Ectodermal cell (in vitro differentiated cells): ENCODE data around the gene ELK4.
"Not testable (repeated sequence)": the region's sequence is repeated elsewhere in the genome, so short reads cannot be mapped to it uniquely, and the experiment has no call there.

ENCODE experiments used
- H3K27ac ChIP-seq: 2 replicates; pipeline ENCODE4 v1.7.0; 2013; ENCODE audit warnings: mild to moderate bottlenecking, low read depth, low read length; ENCODE audit not compliant: insufficient read depth, poor library complexity, severe bottlenecking
- H3K27me3 ChIP-seq: 2 replicates; pipeline ENCODE4 v1.7.0; 2013; ENCODE audit warnings: mild to moderate bottlenecking, low read length; ENCODE audit not compliant: insufficient read depth, control insufficient read depth, poor library complexity, severe bottlenecking
- H3K36me3 ChIP-seq: one replicate; pipeline ENCODE4 v1.7.0; 2013; ENCODE audit warnings: low read length; ENCODE audit not compliant: control insufficient read depth, insufficient read depth
- H3K4me1 ChIP-seq: one replicate; pipeline ENCODE4 v1.7.0; 2013; ENCODE audit warnings: low read length; ENCODE audit not compliant: control insufficient read depth, insufficient read depth
- H3K4me3 ChIP-seq: 2 replicates; pipeline ENCODE4 v1.7.0; 2013; ENCODE audit warnings: low read depth, low read length, control low read depth; ENCODE audit not compliant: insufficient read depth
- H3K9me3 ChIP-seq: 2 replicates; pipeline ENCODE4 v1.7.0; 2013; ENCODE audit warnings: mild to moderate bottlenecking, low read length, moderate library complexity; ENCODE audit not compliant: control insufficient read depth
- WGBS, 2 experiments: methylation state at CpG; one replicate each; pipeline ENCODE4 v1.1.7; 2013; ENCODE audit warnings: missing lambda C conversion rate in 2 of 2; 5-methylcytosine and 5-hydroxymethylcytosine counted together

The ELK4 gene

DNA sequence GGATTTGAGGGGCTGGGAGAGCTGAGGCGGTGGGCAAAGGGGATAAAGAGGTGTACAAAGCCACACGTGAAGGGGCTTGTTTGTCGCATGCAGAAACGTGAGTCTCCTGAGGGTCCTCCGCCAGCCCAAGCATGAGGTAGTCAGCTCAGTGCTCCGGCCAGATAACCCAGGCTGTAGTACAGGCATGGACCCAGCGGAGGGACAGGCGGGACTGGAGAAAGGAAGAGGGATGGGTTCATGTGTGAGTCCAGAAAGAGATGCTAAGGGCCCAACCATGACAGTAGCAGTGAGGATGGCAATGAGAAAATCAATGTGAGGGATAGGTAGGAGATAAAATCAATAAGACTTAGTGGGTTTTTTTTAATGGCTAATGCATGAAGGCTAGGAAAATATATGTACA is 13.7 kb upstream of the ELK4 start:
- H3K27ac ChIP-seq = no peak overlapping the region
- no peak overlapping the region for H3K4me3 ChIP-seq
- WGBS, 2 experiments = 92 to 94% methylated on average over 8 of the region's 8 CpGs
- H3K36me3 ChIP-seq = no peaks in the 10 kb centered on the region
- peaks cover 10% of the 10 kb centered on the region for H3K4me1 ChIP-seq
- no peaks in the 10 kb centered on the region for H3K9me3 ChIP-seq
- no peaks in the 10 kb centered on the region for H3K27me3 ChIP-seq

DNA sequence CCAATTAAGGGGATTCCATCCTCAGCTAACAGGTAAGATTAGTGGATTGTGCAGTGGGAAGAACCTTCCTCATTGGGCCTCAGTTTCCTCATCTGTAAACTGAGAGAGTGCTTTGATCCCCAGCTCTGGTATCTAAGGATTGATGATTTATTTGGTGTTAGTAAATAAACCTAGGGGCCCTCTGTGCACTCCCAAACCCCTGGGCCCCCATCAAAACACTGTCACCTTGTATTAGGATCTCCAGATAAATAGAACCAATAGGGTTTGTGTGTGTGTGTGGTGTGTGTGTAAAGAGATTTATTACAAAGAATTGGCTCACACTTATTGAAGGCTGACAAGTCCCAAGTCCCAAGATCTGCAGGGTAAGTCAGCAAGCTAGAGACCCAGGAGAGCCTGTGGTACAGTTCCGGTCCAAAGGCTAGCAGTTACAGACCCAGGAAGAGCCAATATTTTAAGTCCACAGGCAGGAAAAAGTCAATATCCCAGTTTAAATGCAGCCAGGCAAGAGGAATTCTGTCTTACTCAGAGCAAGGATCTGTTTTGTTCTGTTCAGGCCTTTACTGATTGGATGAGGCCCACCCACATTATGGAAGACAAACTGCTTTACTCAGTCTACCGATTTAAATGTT is 11.0 kb upstream of the ELK4 start:
- no peak overlapping the region for H3K4me3 ChIP-seq
- H3K27ac ChIP-seq = no peak overlapping the region
- H3K36me3 ChIP-seq = no peaks in the 10 kb centered on the region
- no peaks in the 10 kb centered on the region for H3K4me1 ChIP-seq
- H3K27me3 ChIP-seq = no peaks in the 10 kb centered on the region
- H3K9me3 ChIP-seq = no peaks in the 10 kb centered on the region
- WGBS, 2 experiments = 91 to 93% methylated on average over 2 of the region's 2 CpGs

DNA sequence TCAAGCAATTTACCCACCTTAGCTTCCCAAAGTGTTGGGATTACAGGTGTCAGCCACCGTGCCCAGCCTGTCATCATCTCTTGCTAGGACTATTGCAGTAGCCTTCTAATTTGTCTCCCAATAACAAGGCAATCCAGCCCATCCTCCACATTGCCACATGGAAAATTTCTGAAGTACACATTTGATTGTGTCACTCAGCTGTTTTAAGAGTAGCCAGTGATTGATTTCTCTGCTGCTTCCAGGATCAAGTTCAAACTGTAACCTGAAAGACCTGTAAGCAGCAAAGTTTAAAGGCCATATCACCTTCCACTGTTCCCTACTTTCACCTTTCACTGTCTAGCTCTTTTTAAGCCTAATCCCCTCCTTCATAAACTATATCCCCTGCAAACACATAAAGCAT is 7.8 kb upstream of the ELK4 start:
- Histone ChIP-seq H3K4me1 (no peaks in the 10 kb centered on the region), H3K9me3 (no peaks in the 10 kb centered on the region)
- 92 to 96% methylated on average over 1 of the region's 1 CpG for WGBS, 2 experiments

DNA sequence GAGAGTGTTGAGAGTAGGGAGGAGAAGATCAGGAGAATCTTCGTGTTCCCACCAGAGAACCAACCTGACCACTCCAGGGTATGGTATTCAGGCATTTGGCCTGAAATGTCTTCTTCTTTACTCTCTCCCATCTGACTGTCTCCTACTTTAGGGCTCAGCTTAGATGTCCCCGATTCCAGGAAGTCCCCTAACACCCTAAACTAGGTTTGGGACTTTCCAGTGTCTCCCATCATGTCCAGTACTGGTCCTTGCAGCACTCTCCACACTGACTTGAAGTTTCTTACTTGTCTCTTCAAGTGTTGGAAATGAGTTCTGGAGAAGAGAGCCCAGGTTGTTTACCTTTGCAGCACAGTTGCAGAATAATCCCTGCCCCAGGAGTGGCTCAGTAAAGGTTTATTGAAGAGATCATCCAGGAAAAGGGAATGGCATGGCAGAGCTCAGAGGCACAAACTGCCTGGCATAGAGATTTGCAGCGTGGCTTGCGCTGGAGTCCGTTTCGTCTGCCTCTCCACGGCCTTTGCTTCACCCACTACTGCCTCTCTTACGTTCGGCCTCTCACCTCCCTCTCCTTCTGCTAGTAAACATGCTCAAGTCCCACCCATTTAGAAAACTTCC is 6.2 kb upstream of the ELK4 start:
- Histone ChIP-seq H3K36me3 (no peaks in the 10 kb centered on the region), H3K27me3 (no peaks in the 10 kb centered on the region), H3K4me3 (no peak overlapping the region), H3K27ac (no peak overlapping the region), H3K9me3 (no peaks in the 10 kb centered on the region), H3K4me1 (no peaks in the 10 kb centered on the region)
- WGBS, 2 experiments = 94 to 96% methylated on average over 9 of the region's 9 CpGs

More for the DNA sequence above, 7.8 kb upstream of the ELK4 start:
- Histone ChIP-seq H3K27me3 (no peaks in the 10 kb centered on the region), H3K4me3 (no peak overlapping the region), H3K27ac (no peak overlapping the region), H3K36me3 (no peaks in the 10 kb centered on the region)

DNA sequence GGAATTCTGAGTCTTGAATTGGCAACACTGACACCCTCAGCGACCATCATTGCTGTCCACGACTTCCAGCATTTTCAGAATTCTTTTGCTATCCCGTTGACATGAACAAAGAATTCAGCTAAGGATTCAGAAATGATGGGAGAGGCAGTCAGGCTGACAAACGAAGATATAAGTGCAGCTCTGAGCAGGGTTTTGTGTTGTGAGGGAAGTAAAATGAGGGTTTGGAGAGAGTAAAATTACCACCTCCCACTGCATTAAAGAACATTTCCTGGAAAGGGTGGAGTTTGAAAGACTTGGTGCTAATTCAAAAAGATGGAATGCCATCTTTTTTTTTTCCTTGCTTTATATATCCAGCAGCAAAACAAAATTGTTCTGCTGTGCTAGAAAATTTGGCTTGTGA is 4.9 kb upstream of the ELK4 start:
- H3K27me3 ChIP-seq = no peaks in the 10 kb centered on the region
- no peak overlapping the region for H3K27ac ChIP-seq
- H3K9me3 ChIP-seq = no peaks in the 10 kb centered on the region
- no peaks in the 10 kb centered on the region for H3K4me1 ChIP-seq
- H3K36me3 ChIP-seq = no peaks in the 10 kb centered on the region
- H3K4me3 ChIP-seq = no peak overlapping the region
- WGBS, 2 experiments = 68 to 82% methylated on average over 4 of the region's 4 CpGs

DNA sequence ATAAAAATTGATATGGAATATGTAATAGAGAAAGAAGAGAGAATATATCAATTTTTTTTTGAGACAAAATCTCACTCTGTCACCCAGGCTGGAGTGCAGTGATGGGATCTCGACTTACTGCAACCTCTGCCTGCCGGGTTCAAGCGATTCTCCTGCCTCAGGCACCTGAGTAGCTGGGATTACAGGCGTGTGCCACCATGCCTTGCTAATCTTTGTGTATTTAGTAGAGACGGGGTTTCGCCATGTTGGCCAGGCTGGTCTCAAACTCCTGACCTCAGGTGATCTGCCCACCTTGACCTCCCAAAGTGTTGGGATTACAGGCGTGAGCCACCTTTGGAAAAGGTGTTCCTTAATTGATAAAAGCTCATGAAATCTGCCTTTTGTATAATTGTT is 4.3 kb upstream of the ELK4 start:
- not testable (repeated sequence) for H3K27me3 ChIP-seq, H3K9me3 ChIP-seq, H3K36me3 ChIP-seq, H3K4me1 ChIP-seq, H3K4me3 ChIP-seq, H3K27ac ChIP-seq
- 84 to 94% methylated on average over 7 of the region's 7 CpGs for WGBS, 2 experiments

DNA sequence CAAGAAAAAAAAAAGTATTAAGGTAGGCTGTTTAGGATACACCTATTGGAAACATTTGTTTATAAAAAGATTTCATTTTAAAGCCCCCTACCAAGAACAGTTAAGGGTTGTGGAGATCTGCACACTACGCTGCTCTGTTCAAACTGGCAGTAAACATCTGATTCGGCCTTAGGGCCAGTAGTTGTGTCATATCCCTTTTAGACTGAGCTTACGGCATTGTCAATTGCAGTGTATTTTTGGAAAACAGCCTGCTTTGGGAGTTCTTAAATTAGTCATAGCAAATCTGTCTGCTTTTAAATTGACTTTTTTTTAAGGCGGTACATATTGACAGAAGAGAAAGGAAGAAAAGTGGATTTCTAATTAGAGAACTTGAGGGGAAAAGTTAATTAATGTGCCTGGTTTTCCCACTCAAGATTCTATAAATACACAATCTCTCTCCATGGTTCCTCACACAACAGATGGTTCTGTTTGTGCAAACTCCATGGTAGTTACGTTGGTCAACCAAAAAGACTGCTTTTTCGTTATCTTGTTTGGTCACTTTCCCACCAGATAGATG is 1.7 kb upstream of the ELK4 start:
- Histone ChIP-seq H3K27me3 (no peaks in the 10 kb centered on the region), H3K4me3 (no peak overlapping the region), H3K9me3 (no peaks in the 10 kb centered on the region), H3K4me1 (peaks cover 3% of the 10 kb centered on the region), H3K36me3 (no peaks in the 10 kb centered on the region), H3K27ac (no peak overlapping the region)
- 93 to 97% methylated on average over 6 of the region's 6 CpGs for WGBS, 2 experiments

DNA sequence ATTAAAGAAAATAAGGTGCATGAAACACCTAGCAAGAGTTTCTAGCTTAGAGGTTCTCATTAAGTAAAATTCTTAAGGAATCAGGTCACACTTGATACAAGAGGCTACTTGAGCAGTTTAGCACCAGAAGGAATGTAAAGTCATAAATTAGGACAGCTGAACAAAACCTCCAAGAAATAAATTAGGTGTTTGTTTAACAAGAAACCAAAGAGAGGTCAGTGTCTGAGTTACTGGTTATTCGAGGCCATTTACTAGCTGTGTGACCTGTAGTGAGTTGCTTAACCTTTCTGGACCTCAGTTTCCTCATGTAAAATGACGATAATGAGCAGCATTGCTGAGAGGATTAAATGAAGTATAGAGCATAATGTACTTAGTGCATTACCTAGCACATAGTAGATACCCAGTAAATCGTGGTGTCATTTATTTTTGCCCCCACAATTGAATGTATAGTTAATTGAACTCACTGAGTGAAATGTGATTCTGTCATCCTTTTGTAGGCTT is 908 bp upstream of the ELK4 start:
- peaks cover 3% of the 10 kb centered on the region for H3K4me1 ChIP-seq
- H3K9me3 ChIP-seq = no peaks in the 10 kb centered on the region
- H3K27ac ChIP-seq = no peak overlapping the region
- H3K36me3 ChIP-seq = no peaks in the 10 kb centered on the region
- no peaks in the 10 kb centered on the region for H3K27me3 ChIP-seq
- WGBS, 2 experiments = 92 to 94% methylated on average over 2 to 3 of the region's 3 CpGs
- peak overlapping the region; percentile 67 for H3K4me3 ChIP-seq

DNA sequence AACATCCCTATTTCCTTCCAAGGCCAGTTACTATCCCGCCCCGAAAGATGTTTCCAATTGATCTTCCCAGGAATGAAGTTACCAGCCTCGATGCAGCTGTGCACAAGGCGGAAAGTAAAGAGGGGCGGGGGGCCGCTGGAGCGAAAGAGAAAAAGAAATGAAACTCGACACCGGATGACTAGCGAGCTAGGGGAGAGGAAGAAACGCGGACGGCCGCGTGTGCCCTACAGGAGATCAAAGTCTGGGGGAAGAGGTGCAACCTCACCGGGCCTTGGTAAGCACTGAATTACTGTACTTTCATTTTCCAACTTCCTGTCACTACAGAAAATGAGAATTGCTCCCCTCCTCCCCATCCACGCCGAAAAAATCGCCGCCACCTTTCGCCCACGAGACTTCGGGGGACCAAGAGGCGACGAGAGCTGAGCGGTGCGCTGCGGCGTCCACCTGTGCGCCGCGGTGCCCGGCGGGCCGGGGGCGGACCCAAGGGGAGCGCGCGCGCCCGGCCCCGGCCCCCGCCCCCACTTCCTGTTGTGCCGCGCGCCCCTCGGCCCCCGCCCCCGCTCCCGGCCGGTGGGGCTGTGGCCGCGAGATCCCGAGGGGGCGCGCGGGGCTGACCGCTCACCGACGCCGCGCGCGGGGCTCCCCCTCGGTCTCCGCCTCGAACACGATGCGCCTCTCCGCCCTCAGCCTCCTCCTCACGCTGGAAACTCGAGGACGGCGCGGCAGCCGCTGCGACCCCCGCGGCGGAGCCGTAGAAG is 622 bp downstream of the ELK4 start:
- H3K36me3 ChIP-seq = no peaks in the 10 kb centered on the region

DNA sequence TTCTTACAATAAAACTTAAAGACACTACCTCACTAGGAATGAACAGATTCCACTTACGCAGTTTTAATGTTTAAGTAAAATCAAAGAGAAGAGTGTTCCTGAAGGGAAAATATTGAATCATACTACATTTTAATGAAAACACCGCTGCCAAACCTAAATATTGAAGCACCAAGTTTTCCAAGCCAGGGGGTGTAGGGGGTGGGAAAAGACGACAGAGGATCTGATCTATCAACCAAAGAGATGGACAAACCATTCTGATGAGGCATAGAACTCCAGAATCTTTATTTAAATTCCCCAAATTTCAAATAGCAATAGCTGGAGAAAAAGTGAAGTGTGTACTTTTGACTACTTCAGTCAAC is 1.2 kb downstream of the ELK4 start:
- Histone ChIP-seq H3K4me3 (peak overlapping the region; percentile 67), H3K27me3 (no peaks in the 10 kb centered on the region), H3K36me3 (no peaks in the 10 kb centered on the region), H3K4me1 (peaks cover 3% of the 10 kb centered on the region), H3K27ac (peak overlapping the region; percentile 93), H3K9me3 (no peaks in the 10 kb centered on the region)
- WGBS, 2 experiments = 19% methylated on average over 2 of the region's 3 CpGs; no CpG with 5 or more reads in 1 of the 2 experiments

More for the DNA sequence above, 622 bp downstream of the ELK4 start:
- WGBS, 2 experiments = 0 to 1% methylated on average over 81 of the region's 81 CpGs
- Histone ChIP-seq H3K4me3 (peak overlapping the region; percentile 67), H3K27me3 (no peaks in the 10 kb centered on the region), H3K9me3 (no peaks in the 10 kb centered on the region), H3K27ac (peak overlapping the region; percentile 93), H3K4me1 (peaks cover 3% of the 10 kb centered on the region)
